Activated gamma-delta T cell treated with Interleukin-2 at 50 U/mL for 16 hours (primary cell): Measurements from ENCODE around the gene TPM1.
"Not testable (repeated sequence)": the region's sequence is repeated elsewhere in the genome, so short reads cannot be mapped to it uniquely, and the experiment has no call there.

Source experiments
- DNase-seq: peaks from one replicate; pipeline ENCODE4 v3.0.0-alpha.2; 2020

Gene TPM1

GRCh38 chr15:63075984-63076713 lies 33.6 kb downstream of the TPM1 start:
- no peak for DNase-seq

GRCh38 chr15:63076714-63077046 lies 34.1 kb downstream of the TPM1 start:
- no peak for DNase-seq

DNA sequence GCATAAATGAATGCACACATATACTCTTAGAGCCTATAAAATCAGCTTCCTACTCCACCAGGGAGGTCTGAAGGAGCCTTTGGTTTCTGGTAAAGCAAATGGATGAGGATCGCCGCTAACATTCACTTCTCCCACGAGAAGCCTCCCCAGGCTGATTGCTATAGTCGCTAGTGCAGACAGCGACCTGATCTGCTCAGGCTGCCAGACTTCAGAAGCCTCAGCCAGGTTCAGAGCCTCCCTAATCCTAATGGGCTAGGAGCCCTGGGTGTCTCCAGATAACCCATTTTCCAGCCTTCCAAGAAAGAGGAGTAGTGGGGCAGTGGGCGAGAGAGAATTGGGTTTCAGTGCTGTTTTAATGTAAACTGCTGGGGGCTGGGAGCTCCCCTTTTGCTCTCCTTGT lies 35.4 kb downstream of the TPM1 start:
- no peak for DNase-seq

DNA sequence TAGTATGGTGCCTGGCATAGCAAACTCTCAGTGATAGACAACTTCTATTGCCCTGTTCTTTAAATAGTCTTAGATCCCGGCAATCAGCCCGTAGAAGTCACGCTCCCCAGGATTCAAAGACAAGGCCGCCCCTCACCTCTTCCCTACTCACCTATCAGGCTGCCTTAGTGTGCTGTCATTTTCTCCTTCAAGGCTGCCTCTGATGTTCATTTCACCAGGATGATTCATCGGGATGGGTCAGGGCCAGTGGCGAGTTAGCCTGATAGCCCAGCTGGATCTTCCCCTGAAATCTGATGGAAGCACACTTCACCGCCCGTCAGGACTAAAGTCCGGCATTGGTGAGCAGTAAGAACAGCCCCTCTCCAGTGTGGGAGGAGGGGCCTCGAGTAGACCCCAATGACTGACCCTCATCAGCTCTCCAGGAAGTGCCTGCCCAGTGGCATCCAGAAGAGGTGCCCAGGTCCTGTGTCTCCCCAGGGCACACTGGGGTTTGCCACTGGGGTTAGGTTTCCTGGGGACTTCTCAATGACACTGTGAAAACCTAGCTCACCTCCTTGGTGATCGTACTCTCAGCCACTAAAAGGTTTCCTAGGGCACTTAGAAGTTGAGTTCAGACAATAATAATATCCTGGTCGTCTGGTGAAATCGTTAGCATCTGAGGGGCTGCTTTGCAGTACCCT lies 37.5 kb downstream of the TPM1 start:
- DNase-seq = no peak

DNA sequence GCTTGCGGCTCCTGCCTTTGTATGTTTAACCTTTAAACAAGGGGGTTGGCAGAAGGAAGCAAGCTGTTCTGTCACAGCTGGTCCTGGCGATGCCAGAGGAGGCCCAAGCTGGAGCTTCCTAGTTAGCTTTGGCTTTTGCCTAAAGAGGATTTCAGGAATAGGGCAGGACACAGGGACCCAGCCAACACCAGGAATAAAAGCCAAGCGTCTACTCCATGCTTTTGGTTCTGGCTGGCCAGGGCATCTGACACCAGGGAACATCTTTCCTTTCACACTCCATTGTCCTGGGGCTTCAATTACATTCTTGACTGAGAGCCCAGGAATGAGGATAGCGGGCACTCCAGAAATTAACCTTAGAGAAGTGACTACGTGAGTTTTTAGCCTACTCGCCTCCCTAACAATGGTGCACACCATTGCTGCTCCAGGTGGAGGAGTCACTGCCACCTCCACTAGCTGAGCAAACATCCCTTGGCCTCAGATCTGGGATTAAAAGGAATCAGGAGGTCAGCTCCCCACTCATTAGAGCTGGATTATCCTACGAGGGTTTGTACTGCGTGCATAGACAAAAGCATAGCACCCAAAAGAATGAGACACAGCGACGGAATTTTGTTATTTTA lies 38.2 kb downstream of the TPM1 start:
- DNase-seq = no peak

DNA sequence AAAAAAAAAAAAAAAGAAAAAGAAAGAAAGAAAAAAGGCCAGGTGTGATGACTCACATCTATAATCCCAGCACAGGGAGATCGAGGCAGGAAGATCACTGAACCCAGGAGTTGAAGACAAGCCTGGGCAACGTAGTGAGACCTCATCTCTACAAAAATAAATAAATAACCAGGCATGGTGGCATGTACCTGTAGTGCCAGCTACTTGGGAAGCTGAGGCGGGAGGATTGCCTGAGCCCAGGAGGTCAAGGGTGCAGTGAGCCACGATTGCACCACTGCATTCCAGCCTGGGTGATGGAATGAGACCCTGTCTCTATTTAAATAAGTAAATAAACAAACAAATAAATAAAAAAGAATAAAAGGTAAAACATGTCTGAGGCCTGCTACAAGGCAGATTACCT lies 39.8 kb downstream of the TPM1 start:
- no peak for DNase-seq

GRCh38 chr15:63083044-63083443 lies 40.5 kb downstream of the TPM1 start:
- DNase-seq = no peak

DNA sequence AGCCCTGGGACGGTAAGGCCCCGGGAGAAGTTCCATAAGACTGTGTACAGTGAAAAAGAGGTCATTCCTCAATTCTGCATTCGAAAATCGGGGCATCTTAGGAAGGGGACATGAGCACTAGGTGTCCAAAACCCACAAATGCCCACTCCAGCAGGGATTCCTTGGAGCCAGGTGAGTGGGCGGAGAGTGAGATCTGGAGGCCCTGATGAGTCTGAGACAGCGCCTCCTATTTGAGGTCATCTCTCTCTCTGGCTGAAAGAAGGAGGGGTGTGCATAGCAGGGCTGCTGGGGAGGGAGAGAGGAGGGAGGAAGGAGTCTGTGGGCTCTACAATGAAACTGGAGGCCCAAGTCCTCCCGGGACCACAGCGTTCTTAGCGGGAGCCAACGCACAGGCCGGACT lies 41.0 kb downstream of the TPM1 start:
- no peak for DNase-seq

GRCh38 chr15:63084806-63085205 lies 42.3 kb downstream of the TPM1 start:
- no peak for DNase-seq

GRCh38 chr15:63085289-63085688 lies 42.7 kb downstream of the TPM1 start:
- DNase-seq = no peak

- no peak for DNase-seq
These were observed 43.7 kb downstream of the TPM1 start for GRCh38 chr15:63086271-63086670.

- DNase-seq = no peak
These were observed 44.4 kb downstream of the TPM1 start for GRCh38 chr15:63086947-63087346.

GRCh38 chr15:63088533-63089245 lies 46.1 kb downstream of the TPM1 start:
- DNase-seq = no peak

DNA sequence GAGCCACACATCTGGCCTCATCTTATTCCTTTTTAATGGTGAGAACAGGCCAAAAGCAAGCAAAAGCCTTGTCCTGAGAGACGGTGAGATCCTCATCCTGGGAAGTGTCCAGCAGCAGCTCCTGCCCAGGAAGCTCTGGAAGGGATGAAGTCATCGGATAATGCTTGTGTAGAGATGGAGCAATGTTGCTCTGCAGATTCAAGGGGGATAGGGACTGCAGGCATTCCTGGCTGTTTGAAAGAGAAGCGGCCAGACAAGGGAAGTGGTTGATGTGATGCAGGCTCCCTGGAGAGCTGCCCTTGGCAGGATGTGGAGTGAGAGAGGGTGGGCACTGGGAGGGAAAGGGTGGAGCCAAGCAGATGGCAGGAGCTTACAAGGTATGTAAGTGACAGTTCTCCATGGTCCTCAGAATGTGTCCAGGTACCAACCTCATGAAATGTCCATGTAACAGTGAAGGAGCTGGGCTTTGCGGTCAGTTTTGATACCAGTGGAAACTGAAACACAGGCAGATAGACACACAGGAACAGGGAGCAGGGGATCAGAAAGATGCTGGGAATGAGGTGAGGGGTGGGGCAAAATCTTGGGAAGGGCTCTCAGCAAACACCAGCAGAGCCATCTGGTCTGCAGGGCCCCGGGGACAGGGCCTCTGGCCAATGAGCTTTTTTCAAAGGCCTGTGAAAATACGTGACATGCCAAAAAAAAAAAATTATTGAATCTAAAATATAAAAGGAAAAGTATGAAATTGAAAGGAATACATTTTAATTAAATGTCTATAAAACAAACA lies 46.9 kb downstream of the TPM1 start:
- DNase-seq = no peak

DNA sequence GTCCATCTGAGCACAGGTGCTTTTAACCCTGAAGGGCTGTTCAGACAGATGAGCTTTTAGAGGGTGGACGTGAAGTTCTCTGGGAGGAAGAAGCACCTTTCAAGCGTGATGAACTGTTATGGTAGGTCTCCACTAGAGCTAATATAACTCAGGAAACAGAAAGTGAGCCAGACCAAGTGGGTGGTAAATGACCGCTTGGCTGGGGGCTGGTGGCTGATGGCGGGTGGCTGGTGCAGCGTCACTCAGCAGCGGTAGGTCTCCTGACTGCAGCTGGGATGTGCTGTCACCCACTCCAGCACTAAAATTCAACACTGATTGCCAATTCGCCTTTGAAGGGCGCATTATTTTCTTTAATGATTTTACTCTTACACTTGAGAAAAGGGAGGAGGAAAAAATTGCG lies 47.9 kb downstream of the TPM1 start:
- no peak for DNase-seq

DNA sequence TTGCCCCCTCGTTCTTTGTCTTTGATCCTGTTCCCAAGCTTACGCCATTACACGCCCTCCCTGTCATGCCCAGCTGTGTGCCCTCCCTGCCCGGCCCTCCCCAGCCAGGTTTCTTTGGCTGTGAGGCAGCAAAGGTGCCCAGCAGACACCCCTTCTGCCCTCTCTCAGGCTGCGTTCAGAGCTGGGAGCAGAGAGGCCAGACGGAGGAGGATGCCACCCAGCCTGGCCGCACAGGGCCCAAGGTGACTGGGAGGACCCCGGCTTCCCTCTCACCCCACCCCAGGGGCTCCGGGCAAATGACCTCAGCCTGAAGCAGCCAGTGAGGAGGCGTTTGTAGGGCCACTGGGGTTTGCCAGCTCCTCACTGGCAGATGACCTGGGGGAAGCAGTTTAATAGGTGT lies 48.3 kb downstream of the TPM1 start:
- DNase-seq = no peak

DNA sequence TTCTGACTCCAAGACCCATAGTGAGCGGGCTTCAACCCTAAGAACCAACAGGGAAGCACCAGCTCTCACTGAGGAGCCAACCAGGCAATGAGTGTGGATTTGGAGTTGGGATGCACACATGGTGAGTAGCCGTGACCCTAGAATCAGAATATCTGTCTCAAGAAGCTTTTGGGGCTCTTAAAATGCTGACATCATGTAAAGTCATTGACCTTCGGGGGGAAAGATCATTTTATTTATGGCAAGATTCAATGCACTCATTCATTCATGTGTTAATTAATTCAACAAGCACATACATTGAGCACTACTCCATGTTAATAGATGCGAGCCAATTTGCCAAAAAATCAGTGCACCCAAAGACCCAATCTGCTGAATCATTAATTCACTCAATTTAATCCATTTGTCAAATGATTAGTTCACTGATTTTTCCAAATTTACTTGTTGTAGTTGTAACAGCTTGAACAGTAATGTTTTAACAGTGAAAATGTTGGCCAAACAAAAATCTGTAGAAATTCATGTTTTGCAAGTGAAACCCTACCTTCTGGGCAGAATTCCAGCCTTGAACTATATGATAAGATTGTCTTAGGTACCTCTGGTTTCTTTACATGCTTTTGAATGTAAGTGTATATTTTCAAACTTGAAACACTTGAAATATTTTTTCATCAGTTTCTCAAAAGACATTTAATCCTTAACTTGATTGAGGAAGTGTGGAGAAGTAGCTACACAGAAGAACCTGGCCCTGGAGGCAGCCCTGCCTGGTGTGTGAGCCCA lies 49.3 kb downstream of the TPM1 start:
- DNase-seq = no peak

GRCh38 chr15:63093486-63094205 lies 51.1 kb downstream of the TPM1 start:
- peak; percentile 71 for DNase-seq

GRCh38 chr15:63094495-63094931 lies 52.0 kb downstream of the TPM1 start:
- no peak for DNase-seq

GRCh38 chr15:63096178-63096577 lies 53.6 kb downstream of the TPM1 start:
- no peak for DNase-seq

DNA sequence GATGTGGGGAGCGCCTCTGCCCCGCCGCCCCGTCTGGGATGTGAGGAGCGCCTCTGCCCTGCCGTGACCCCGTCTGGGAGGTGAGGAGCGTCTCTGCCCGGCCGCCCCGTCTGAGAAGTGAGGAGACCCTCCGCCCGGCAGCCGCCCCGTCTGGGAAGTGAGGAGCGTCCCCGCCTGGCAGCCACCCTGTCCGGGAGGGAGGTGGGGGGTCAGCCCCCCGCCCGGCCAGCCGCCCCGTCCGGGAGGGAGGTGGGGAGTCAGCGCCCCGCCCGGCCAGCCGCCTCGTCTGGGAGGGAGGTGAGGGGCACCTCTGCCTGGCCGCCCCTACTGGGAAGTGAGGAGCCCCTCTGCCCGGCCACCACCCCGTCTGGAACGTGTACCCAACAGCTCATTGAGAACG lies 56.4 kb downstream of the TPM1 start:
- not testable (repeated sequence) for DNase-seq
